Nephron progenitor cell (in vitro differentiated cells): ENCODE data around the gene DNAJC17.

Experiments
- DNase-seq: peaks from one replicate; pipeline ENCODE4 v3.0.0; 2021
- H3K27ac Mint-ChIP-seq: 2 replicates; pipeline ENCODE4 v1.8.0; 2021; ENCODE audit warnings: mild to moderate bottlenecking, moderate library complexity, mixed read lengths
- H3K27me3 Mint-ChIP-seq: 2 replicates; pipeline ENCODE4 v1.8.0; 2021; ENCODE audit warnings: mild to moderate bottlenecking, low read depth, mixed read lengths; ENCODE audit not compliant: poor library complexity
- H3K36me3 Mint-ChIP-seq: 2 replicates; pipeline ENCODE4 v1.8.0; 2021; ENCODE audit warnings: low read depth, mixed read lengths
- H3K4me1 Mint-ChIP-seq: 2 replicates; pipeline ENCODE4 v1.8.0; 2021; ENCODE audit warnings: mixed read lengths
- H3K4me3 Mint-ChIP-seq: 2 replicates; pipeline ENCODE4 v1.8.0; 2021; ENCODE audit warnings: mild to moderate bottlenecking, moderate library complexity, mixed read lengths
- H3K9me3 Mint-ChIP-seq: 2 replicates; pipeline ENCODE4 v1.8.0; 2021; ENCODE audit warnings: mild to moderate bottlenecking, moderate library complexity, mixed read lengths
- CTCF ChIP-seq: fragments of 200-600 bp; sonication (generic); IDR thresholded peaks from 2 replicates; pipeline ENCODE4 v1.5.0; 2021; ENCODE audit warnings: antibody characterized with exemption

DNAJC17 gene

GRCh38 chr15:40749151-40749630 is 58.1 kb downstream of the DNAJC17 start:
- peaks cover 28% of the 10 kb centered on the region for H3K4me1 Mint-ChIP-seq
- no peaks in the 10 kb centered on the region for H3K27me3 Mint-ChIP-seq
- no peak overlapping the region for H3K27ac Mint-ChIP-seq
- no peaks in the 10 kb centered on the region for H3K9me3 Mint-ChIP-seq
- DNase-seq, result no peak
- no peak for TF ChIP-seq CTCF
- no peak overlapping the region for H3K4me3 Mint-ChIP-seq
- H3K36me3 Mint-ChIP-seq, result peaks cover 19% of the 10 kb centered on the region

GRCh38 chr15:40747685-40748631 is 59.3 kb downstream of the DNAJC17 start:
- DNase-seq, result no peak
- H3K4me3 Mint-ChIP-seq, result no peak overlapping the region

GRCh38 chr15:40746916-40747418 is 60.3 kb downstream of the DNAJC17 start:
- H3K36me3 Mint-ChIP-seq, result peaks cover 26% of the 10 kb centered on the region
- H3K27me3 Mint-ChIP-seq, result peaks cover 5% of the 10 kb centered on the region
- peak overlapping the region; percentile 61 for H3K27ac Mint-ChIP-seq
- DNase-seq, result no peak
- no peaks in the 10 kb centered on the region for H3K9me3 Mint-ChIP-seq
- no peak for TF ChIP-seq CTCF
- no peak overlapping the region for H3K4me3 Mint-ChIP-seq
- peaks cover 15% of the 10 kb centered on the region for H3K4me1 Mint-ChIP-seq

More at GRCh38 chr15:40747685-40748631, 59.3 kb downstream of the DNAJC17 start:
- no peak for TF ChIP-seq CTCF
- no peaks in the 10 kb centered on the region for H3K27me3 Mint-ChIP-seq
- peaks cover 19% of the 10 kb centered on the region for H3K36me3 Mint-ChIP-seq
- peak overlapping the region; percentile 61 for H3K27ac Mint-ChIP-seq
- no peaks in the 10 kb centered on the region for H3K9me3 Mint-ChIP-seq
- peaks cover 19% of the 10 kb centered on the region for H3K4me1 Mint-ChIP-seq

GRCh38 chr15:40744815-40745152 is 62.5 kb downstream of the DNAJC17 start:
- TF ChIP-seq CTCF, result no peak
- Mint-ChIP-seq H3K27me3 (peaks cover 5% of the 10 kb centered on the region), H3K4me3 (no peak overlapping the region), H3K27ac (no peak overlapping the region), H3K4me1 (peaks cover 15% of the 10 kb centered on the region), H3K36me3 (peaks cover 26% of the 10 kb centered on the region), H3K9me3 (no peaks in the 10 kb centered on the region)
- DNase-seq, result no peak

- TF ChIP-seq CTCF, result no peak
- Mint-ChIP-seq H3K4me1 (peaks cover 15% of the 10 kb centered on the region), H3K27ac (peak overlapping the region; percentile 93), H3K27me3 (peaks cover 5% of the 10 kb centered on the region), H3K9me3 (no peaks in the 10 kb centered on the region), H3K4me3 (no peak overlapping the region), H3K36me3 (peaks cover 21% of the 10 kb centered on the region)
- DNase-seq, result no peak
These were observed 63.1 kb downstream of the DNAJC17 start for GRCh38 chr15:40743921-40744814.
